Measurements from ENCODE around the gene COG2.
"Not testable (repeated sequence)": the region's sequence is repeated elsewhere in the genome, so short reads cannot be mapped to it uniquely, and the experiment has no call there.

Gene COG2

DNA sequence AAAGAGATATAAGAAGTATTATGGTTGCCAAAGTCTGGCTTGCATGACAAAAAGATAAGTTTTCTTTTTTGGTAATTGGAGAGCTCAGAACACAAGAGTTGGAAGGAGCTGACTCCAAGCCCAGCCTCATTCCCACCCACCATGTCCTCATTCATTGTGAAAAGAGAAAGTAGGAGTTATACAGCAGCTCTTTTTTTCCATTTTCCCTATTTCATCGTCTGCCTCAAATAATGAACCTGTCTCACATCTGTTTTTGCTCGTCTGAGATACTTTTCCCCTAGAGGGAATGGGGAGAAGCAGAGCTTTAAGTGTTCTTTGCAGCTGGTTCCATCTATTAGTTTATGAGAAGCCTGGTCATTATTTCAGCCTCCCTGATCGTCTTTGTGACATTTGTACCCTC, 36.9 kb downstream of the COG2 start:
- no peak for DNase-seq

DNA sequence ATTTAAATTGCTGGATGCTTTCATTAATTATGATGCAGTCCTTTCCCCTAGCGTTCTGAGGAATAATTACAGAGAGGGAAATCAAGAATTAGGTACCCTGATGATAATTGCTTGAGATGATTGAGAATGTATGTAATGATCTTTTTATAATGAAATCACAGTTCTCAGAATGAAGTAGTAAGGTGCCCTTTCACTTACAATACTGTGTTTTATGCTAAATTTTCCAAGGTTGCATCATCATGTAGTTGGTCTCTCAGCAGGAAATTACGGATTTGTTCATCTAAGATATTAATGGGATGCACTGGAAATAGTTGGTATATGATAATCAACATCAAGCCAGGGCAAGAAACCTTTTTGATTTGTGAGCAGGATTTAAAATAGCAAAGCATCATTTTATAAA, 37.5 kb downstream of the COG2 start:
- no peak for DNase-seq

DNA sequence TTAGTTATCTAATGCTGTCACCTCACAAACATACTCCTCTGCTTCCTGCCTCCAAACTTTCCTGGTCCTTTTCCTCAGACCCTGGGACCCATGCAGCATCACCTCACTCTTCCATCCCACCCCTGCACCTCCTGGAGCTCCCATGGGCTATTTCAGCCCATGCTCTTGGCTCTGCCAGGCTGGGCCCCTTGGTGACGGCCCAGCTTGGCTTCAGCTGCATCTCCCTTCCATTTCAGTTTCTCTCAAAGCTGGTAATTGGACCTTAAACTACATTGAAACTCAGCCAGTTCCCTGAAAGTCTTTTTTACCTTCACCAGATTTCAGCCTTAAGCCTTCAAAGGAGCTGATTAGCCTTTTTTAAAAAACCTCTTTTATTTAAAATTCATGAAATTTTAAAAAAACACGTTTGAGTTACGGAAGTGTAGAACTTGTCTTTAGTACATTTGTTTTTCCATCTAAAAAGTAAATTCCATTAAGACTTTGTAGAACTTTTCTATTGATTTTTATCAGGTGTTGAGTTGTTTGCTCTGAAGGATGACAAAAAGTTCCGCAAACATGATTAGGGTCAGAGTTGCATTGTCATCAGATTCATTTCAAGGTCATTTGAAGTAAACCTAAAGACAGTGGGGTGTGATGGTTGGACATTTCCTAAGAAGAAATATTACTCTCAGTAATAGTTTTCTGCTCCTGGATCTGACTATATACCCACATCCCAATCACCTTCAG, 38.2 kb downstream of the COG2 start:
- DNase-seq: no peak

DNA sequence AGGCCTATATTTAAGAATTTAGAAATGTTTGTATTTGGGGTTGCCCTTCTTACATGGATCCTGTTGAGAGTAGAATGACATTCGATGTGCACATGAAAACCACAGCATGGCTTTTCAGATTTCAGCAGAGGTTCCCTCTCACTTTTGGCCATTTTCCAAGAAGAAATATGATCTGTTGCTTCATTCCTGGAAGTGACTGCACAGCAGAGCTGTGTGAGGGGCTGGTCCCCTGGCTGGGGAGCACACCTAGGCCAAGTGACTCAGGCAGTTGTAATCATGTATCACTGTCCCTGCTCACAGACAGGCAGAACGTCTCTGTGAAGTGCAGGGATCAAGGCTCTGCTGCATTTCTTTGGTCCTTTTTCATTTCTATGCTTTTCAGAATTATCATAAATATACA, 39.3 kb downstream of the COG2 start:
- DNase-seq: no peak

DNA sequence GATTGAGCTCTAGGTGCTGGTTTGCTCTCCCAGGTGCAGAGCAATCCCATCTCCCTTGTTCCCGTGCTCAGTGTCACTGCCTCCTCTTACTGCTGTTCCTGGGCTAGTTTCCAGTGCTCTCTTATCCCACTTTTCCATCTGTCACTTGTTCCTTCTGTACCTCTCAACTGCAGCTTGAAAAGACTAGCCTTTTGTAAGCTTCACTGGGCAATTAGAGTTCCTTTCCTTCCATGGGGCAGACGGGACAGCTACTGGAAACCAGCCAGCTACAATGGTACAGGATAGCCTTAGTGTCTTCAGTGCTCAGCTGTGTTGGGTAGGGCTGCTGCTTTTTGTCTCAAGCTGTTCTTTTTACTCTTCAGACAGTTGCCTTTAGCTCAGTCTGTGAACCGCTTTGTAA, 40.0 kb downstream of the COG2 start:
- no peak for DNase-seq

DNA sequence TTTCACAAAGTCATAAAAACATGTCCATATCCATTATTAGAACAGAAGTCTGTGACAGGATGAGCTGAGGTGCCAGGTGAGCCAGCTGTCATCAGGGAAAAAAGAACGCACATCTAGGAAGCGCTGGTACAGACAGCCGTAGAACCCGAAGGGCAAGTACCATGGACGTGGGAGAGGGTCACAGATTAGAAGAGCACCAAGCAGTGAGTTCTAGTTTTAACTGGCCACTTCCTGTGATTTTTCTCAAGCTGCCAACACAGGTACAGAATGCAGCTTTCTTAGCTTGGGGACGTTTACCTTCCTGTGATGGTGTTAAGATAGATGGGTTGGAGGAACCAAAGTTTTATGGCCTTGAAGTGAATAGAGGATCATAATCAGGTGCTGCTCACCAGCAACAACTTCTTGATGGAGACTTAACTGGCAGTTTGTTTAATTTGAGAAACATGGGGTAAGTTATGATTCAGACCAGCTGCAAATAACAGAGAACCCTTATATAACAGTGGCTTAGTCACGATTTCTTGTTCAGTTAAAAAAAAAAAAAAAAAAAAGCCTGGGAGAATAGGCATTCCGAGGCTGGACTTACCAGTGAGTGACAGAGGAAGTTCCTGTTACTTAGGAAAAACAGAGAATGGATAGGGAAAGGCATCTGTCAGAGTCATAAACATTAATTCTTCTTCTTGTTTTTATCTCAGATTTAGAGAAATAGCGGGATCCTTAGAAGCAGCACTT, 40.8 kb downstream of the COG2 start:
- no peak for DNase-seq

DNA sequence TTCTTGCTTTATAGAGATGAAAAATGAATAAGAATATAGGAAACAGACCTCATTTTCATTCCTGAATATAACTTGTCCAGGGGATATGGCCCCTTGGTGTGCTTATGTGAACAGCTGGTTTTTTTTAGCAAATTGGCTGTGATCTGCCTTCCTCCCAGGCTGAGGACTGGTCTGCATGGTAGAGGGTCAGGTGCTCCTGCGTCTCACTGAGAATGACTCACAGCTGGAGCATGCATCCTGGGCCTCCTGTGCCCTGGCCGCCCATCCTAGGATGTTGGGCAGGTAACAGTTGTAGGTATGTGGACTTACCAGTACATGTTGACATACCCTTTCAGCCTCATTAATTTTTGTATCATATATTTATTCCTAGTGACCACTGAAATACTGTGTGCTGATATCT, 41.9 kb downstream of the COG2 start:
- no peak for DNase-seq

DNA sequence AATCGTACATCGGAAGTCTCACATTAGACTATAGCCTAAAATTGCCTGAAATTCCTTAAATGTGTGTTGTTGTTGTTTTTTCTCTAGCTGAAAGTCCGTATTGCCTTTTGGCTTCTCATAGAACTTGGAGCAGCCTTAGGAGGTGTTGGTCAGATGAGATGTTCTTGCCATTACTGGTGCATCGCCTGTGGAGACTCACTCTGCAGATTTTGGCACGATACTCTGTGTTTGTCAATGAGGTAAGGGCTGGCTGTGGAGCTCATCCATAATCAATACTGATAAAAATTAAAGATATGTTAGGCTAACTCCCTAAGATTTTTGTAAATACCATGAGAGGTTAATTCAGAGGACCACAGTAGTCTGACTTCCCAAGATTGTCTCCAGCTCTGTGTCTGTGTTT, 42.7 kb downstream of the COG2 start:
- DNase-seq: no peak

DNA sequence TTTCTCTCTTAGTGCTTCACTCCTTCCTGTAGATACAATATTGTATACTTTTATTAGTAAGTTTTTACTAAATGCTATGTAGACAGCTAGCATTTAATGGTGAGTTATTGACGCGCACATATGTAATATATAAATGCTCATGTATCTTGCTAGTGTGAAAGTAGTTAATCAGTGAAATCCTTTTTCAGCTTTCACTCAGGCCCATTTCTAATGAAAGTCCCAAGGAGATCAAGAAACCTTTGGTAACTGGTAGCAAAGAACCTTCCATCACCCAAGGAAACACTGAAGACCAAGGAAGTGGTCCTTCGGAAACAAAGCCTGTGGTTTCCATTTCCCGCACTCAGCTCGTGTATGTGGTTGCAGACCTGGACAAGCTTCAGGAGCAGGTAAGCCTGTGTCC, 44.5 kb downstream of the COG2 start:
- no peak for DNase-seq

DNA sequence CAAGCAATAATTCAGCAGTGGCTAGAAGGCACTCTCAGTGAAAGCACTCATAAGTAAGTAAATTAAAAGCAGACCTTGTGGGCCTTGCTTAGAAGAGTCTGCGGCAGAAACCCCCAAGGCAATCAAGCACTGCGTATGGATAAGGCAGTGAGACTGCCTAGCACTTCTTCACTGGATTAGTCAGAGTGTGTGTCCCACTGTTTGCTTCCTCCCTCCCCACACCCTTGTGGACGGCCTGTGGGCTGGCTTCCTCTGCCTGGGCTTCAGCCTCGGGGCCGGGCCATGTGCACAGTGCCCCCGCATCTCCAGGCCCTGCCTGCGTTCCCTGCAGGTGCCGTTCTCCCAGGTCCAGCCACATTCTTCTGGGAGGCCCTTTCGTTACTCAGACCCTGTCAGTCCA, 47.8 kb downstream of the COG2 start:
- no peak for DNase-seq

DNA sequence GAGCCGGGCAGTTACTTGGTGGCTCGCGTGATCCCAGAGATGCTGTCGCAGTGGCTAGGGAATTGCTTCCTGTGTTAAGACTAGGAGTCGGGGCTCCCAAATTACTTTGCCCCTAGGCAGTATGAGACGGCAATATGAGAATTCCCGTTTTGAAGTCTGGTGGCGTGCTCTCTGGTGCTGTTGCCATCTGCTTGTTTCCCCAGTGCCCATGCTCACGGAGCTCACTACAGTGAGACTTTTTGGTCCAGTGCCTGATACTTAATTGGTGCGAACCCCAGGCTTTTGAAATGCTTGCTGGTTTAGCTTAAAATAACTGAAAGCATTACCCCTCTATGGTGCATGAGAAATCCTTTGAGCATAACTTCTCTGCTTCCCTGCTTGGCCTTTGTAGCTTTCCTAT, 49.3 kb downstream of the COG2 start:
- DNase-seq: no peak

DNA sequence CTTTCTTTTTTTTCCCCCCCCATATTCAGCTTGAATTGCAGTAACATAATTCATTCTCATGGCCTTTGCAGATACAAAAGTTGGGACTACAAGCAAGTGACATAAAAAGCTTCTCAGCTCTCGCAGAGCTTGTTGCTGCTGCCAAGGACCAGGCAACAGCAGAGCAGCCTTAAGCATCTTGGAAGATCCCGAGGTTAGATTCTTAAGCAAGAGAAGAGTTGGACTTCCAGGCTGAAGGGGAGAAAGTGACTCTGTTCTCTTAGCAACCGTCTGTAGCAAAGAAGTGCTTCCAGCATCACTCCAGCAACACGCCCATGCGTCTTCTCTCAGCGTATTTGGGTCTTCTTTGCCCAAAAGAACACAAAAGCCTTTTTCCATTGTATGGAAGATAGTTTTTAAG, 50.9 kb downstream of the COG2 start:
- no peak for DNase-seq

DNA sequence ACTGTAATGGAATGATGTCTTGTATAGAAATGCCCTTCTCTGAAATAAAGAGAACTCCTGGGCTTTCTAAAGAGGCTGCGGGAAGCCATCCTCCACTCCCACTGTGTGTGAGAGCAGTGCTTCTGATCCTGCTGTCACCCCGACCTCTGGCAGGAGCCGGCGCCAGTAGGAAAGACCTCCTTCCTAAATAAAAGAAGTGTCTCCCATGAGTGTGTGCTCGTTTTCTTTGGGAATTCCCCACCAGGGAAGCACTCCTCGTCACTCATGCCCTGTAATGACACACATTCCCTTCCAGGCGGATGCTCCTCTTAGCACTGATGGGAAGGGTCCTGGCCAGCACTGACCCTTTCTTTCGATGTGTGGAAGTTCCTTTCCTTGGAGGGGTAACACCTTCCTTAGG, 51.5 kb downstream of the COG2 start:
- DNase-seq: no peak

DNA sequence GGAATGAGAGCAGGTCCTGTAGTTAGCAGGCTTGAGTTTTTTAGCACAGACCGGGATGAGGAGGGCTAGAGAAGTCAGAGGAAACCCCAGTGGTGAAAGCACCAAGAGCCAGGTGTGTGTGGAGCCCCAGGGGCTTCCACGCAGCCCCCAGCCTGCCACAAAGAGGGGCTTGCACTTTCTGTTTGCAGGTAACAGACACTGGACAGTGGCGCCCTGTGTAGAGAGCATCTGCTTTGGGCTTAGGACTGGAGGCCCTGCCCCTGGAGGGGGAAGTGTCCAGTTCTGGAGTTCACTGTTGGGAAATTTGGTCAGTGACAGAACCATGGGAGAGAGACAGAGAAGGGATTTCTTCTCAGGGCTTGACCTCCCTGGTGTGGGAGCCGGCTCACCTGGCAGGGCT, 52.2 kb downstream of the COG2 start:
- no peak for DNase-seq

DNA sequence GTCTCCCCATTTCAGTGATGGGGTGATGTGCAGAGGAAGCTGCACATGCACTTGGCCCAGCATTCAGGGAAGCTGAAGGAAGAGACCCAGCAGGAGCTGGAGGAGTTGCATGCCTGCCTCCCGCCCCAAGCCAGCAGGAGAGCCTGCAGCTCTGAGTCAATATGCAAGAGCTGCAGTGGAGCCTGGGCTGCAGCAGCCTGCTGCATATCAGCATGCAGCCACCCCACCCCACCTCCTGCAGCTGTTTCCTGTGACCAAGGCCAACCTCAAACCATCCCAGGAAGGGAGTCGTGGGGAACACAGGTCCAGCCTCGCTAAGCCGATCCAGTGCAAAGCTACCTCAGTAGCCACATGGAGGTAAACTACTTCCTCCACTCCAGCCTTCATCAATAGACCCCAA, 52.7 kb downstream of the COG2 start:
- no peak for DNase-seq

DNA sequence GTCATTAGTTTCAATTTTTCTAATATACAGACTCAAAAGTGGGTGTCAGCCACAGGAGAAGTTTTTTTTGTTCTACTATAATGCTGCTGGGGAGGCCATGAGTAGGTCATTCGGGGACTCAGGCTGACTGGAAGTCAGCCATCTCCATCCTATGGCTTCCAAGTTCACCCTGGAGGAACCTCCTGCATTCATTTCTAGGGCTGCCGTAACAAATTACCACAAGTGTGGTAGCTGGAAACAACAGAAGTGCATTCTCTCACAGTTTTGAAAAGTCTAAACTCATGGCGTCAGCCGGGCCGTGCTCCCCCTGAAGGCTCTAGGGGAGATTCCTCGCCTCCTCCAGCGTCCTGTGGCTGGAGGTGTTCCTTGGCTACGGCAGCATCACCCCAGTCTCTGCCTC, 53.9 kb downstream of the COG2 start:
- no peak for DNase-seq

DNA sequence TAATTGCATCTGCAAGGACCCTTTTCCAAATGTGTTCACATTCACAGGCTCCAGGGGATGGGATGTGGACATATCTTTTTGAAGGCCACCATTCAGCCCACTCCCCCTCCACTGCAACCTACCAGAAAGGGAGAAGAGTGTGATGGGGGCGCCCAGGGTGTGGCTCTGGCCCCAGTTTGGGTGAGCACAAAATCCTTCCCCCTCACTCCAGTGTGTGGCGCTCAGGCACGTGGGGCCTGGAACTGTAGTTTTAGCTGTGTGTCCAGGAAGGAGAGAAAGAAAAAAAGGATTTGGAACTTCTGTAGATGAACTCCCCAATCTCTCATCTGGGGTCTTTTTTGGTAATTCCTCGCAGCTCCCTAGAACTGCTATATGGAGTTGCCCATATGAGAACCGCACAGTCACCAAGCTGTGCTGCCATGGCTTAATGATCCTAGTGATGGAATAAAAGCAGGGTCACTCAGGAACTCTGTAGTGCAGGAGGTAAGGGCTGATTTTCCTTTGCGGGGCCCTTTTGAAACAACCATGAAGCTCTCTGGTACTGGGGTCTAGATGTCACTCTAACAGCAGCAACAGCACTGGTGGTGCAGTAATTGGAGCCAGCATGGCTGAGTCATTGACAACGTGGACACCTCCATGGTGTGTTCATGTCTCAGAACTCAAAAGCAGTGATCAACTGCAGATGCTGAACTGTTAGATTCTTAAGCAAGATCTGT, 54.6 kb downstream of the COG2 start:
- DNase-seq: no peak

DNA sequence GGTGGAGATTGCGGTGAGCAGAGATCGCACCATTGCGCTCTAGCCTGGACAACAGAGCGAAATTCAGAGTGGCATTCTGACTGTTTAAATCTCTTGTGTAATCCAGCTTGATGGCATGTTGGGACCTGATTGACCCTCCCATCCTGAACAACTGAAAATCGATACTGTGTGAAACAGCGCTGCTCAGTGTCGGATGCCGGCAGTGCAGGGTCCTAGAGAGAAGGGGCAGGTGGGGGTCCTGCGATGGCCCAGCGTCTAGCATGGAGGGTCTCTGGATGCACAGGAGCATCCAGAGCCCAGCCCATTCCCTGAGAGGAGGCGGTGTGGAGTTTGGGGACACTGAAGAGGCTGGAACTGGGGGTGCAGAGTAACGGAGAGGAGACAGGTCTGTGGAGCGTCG, 55.8 kb downstream of the COG2 start:
- DNase-seq: no peak

DNA sequence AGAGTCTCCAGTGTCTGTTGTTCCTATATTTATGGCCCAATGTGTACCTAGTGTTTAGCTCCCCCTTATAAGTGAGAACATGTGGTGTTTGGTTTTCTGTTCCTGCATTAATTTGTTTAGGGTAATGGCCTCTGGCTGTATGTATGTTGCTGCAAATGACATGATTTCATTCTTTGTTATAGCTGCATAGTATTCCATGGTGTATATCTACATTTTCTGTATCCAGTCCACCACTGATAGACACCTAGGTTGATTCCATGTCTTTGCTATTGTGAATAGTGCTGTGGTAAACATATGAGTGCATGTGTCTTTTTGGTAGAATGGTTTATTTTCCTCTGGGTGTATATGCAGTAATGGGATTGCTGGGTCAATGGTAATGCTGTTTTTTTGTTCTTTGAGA, 56.7 kb downstream of the COG2 start:
- DNase-seq: not testable (repeated sequence)

DNA sequence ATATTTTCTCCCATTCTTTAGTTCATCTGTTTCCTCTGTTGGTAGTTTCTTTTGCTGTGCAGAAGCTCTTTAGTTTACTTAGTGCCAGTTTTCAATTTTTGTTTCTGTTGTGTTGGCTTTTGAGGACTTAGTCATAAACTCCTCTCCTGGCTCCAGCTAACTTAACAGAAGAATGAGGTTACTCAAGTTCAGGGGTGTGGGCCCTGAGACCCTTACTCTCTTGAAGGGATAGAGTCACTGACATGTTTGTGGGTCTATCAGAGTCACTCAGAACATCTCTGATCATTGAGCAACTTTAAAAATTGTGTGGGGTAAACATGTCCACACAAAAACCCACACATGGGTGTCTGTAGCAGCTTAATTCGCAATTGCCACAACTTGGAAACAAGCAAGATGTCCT, 57.4 kb downstream of the COG2 start:
- no peak for DNase-seq

DNA sequence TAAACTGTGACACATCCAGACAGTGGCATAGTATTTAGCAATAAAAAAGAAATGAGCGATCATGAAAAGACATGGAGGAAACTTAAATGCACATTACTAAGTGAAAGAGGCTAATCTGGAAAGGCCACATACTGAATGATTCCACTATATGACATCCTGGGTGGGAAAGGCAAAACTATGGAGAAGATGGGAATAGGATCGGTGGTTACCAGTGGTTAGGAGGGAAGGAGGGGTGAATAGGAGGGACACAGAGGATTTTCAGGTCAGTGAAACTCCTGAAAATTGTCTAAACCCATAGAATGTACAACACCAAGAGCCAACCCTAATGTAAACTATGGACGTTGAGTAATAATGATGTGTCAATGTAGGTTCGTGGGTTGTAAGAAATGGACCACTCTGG, 57.9 kb downstream of the COG2 start:
- no peak for DNase-seq

DNA sequence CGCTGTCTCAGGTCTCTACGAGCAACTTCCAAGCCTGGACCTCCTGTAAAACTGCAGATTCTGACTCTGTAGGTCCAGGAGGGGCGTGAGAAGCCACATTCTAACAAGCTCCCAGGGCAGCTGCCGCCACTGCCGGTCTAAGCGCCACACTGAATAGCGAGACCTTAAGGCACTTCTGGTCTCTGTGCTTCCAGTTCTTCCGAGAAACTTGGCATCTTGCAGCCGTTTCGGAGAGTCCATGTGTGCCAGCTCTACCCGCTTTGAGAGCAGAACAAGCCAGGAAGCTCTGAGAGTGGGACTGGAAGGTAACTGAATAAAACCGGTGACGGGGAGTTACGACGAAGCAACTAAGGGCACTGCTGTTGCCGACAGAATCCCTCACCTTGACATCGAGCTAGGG, 59.2 kb downstream of the COG2 start:
- DNase-seq: no peak

DNA sequence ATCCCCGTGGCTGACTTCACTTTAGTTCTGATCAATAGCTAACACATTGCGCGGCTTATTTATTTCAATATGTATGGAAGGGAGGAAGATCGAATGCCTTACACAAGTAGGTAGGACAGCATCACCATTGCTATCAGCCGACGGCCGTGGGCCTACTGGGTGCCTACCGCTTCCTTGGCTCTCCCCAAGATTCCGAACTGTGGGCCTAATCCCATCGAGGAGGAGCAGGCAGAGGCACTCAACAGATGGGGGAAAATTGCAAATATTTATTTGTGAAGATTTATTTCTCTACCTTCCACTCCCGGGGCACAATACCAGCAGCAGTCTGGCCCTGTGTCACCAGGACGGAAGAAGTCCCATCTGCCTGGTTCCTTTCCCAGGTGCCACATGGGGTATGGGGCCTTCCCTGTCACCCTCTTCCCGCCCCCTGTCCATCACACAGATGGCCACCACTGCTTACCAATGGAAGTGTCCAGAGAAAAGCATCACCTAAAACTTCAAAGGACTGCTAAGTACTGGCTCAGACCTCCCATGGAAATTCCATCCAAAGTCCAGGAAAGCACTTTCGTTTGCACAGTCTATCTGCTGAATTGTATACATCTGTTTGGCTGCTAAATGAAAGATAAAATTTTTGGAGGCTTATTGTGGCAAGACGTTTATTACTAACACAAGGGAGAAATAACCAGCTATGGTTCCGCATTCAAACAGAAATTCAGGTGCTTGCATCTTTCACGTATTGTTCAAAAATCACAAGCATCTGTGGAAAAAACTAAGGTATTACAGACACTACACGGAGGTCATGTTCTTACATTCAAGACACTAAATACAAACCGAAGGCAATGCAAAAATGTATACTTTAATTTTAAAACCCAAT, 59.9 kb downstream of the COG2 start:
- DNase-seq: no peak

Data from CD4-positive, alpha-beta T cell treated with Interferon alpha-2 for 1 hour (primary cell).